HG02943 (cell line): Measurements from ENCODE around the gene CCDC60.
"Not testable (repeated sequence)": the region's sequence is repeated elsewhere in the genome, so short reads cannot be mapped to it uniquely, and the experiment has no call there.

Source experiments
- ATAC-seq: cut with Tn5 transposase; IDR thresholded peaks from one replicate; pipeline ENCODE4 v1.9.1; 2021; ENCODE audit warnings: mild to moderate bottlenecking, low read depth, moderate library complexity; ENCODE audit not compliant: unreplicated experiment

CCDC60 gene

GRCh38 chr12:119338593-119339363, 4.2 kb downstream of the CCDC60 start:
- no peak for ATAC-seq

GRCh38 chr12:119340578-119340977, 6.0 kb downstream of the CCDC60 start:
- no peak for ATAC-seq

GRCh38 chr12:119341020-119341419, 6.5 kb downstream of the CCDC60 start:
- no peak for ATAC-seq

GRCh38 chr12:119341988-119342387, 7.5 kb downstream of the CCDC60 start:
- no peak for ATAC-seq

GRCh38 chr12:119343130-119343529, 8.6 kb downstream of the CCDC60 start:
- no peak for ATAC-seq

GRCh38 chr12:119354172-119354571, 19.6 kb downstream of the CCDC60 start:
- no peak for ATAC-seq

- not testable (repeated sequence) for ATAC-seq
Measured at GRCh38 chr12:119360366-119360765, 25.8 kb downstream of the CCDC60 start.

GRCh38 chr12:119363037-119363436, 28.5 kb downstream of the CCDC60 start:
- ATAC-seq, result no peak

GRCh38 chr12:119363490-119363889, 29.0 kb downstream of the CCDC60 start:
- no peak for ATAC-seq

GRCh38 chr12:119365451-119365850, 30.9 kb downstream of the CCDC60 start:
- no peak for ATAC-seq

GRCh38 chr12:119366007-119366406, 31.5 kb downstream of the CCDC60 start:
- no peak for ATAC-seq

GRCh38 chr12:119369161-119369560, 34.6 kb downstream of the CCDC60 start:
- ATAC-seq, result no peak

- no peak for ATAC-seq
Measured at GRCh38 chr12:119369907-119370546, 35.5 kb downstream of the CCDC60 start.

GRCh38 chr12:119372540-119372939, 38.0 kb downstream of the CCDC60 start:
- no peak for ATAC-seq

GRCh38 chr12:119373001-119373400, 38.5 kb downstream of the CCDC60 start:
- no peak for ATAC-seq

- no peak for ATAC-seq
Measured at GRCh38 chr12:119373666-119374065, 39.1 kb downstream of the CCDC60 start.

GRCh38 chr12:119374635-119375034, 40.1 kb downstream of the CCDC60 start:
- no peak for ATAC-seq

- no peak for ATAC-seq
Measured at GRCh38 chr12:119375075-119375882, 40.8 kb downstream of the CCDC60 start.

GRCh38 chr12:119375883-119376190, 41.3 kb downstream of the CCDC60 start:
- no peak for ATAC-seq

GRCh38 chr12:119378903-119379302, 44.4 kb downstream of the CCDC60 start:
- ATAC-seq, result no peak

- no peak for ATAC-seq
Measured at GRCh38 chr12:119381471-119382235, 47.1 kb downstream of the CCDC60 start.
